Measurements from ENCODE around the gene HEXA. TPM values are rescaled to one million over a fixed set of nuclear protein-coding genes. Genes with fewer than 3 reads are reported as not detected.

Gene HEXA
- total RNA-seq, 3 donors from 2014 or later, result 63.6 to 147 (median 81.1) TPM

- no peak overlapping the region for H3K27ac ChIP-seq
- no peaks in the 10 kb centered on the region for H3K36me3 ChIP-seq
- peaks cover 4 to 6% of the 10 kb centered on the region in 2 donors for H3K4me1 ChIP-seq
- intact Hi-C loops (cut with DNase I; ENCODE audit: low total_unique reads), result no loop called here
- H3K9me3 ChIP-seq, result no peaks in the 10 kb centered on the region
- no peaks in the 10 kb centered on the region for H3K27me3 ChIP-seq
- TF ChIP-seq POLR2AphosphoS5 (IDR thresholded peaks at IDR 0.05) (no peak), POLR2A (IDR thresholded peaks at IDR 0.05) (no peak), CTCF (IDR thresholded peaks at IDR 0.05) (no peak)
- no peak for DNase-seq (ENCODE audit: low spot score in 2 of 2)
- no peak overlapping the region for H3K4me3 ChIP-seq
Observed at GRCh38 chr15:72354496-72354895, 21.3 kb downstream of the HEXA start.

GRCh38 chr15:72353266-72353665, 22.5 kb downstream of the HEXA start:
- H3K4me3 ChIP-seq, result no peak overlapping the region
- H3K9me3 ChIP-seq, result no peaks in the 10 kb centered on the region
- H3K36me3 ChIP-seq, result no peaks in the 10 kb centered on the region
- TF ChIP-seq POLR2AphosphoS5 (IDR thresholded peaks at IDR 0.05) (no peak), POLR2A (IDR thresholded peaks at IDR 0.05) (no peak), CTCF (IDR thresholded peaks at IDR 0.05) (no peak)
- H3K4me1 ChIP-seq, result no peaks in the 10 kb centered on the region
- DNase-seq (ENCODE audit: low spot score in 2 of 2), result no peak
- H3K27ac ChIP-seq, result no peak overlapping the region
- intact Hi-C loops (cut with DNase I; ENCODE audit: low total_unique reads), result no loop called here
- no peaks in the 10 kb centered on the region for H3K27me3 ChIP-seq

GRCh38 chr15:72345806-72346205, 30.0 kb downstream of the HEXA start:
- intact Hi-C loops (cut with DNase I; ENCODE audit: low total_unique reads), result loop anchor here (2.0 kb wide), 1 partner anchor 27 kb away; no protein-coding TSS in a partner anchor
- Histone ChIP-seq H3K36me3 (peaks cover 9% of the 10 kb centered on the region), H3K4me1 (no peaks in the 10 kb centered on the region), H3K4me3 (no peak overlapping the region), H3K27me3 (no peaks in the 10 kb centered on the region), H3K9me3 (no peaks in the 10 kb centered on the region), H3K27ac (no peak overlapping the region)
- TF ChIP-seq POLR2A (IDR thresholded peaks at IDR 0.05), result no peak
- no peak for TF ChIP-seq POLR2AphosphoS5 (IDR thresholded peaks at IDR 0.05)
- TF ChIP-seq CTCF (IDR thresholded peaks at IDR 0.05), result no peak
- DNase-seq (ENCODE audit: low spot score in 2 of 2), result no peak

GRCh38 chr15:72345280-72345679, 30.5 kb downstream of the HEXA start:
- TF ChIP-seq POLR2AphosphoS5 (IDR thresholded peaks at IDR 0.05) (no peak), CTCF (IDR thresholded peaks at IDR 0.05) (no peak), POLR2A (IDR thresholded peaks at IDR 0.05) (no peak)
- Histone ChIP-seq H3K9me3 (no peaks in the 10 kb centered on the region), H3K4me1 (no peaks in the 10 kb centered on the region), H3K27me3 (no peaks in the 10 kb centered on the region), H3K36me3 (peaks cover 9% of the 10 kb centered on the region), H3K4me3 (no peak overlapping the region), H3K27ac (no peak overlapping the region)
- intact Hi-C loops (cut with DNase I; ENCODE audit: low total_unique reads), result no loop called here
- DNase-seq (ENCODE audit: low spot score in 2 of 2), result no peak

- TF ChIP-seq CTCF (IDR thresholded peaks at IDR 0.05) (no peak), POLR2AphosphoS5 (IDR thresholded peaks at IDR 0.05) (no peak)
- Histone ChIP-seq H3K27me3 (no peaks in the 10 kb centered on the region), H3K27ac (no peak overlapping the region), H3K36me3 (peaks cover 9% of the 10 kb centered on the region), H3K4me3 (no peak overlapping the region), H3K9me3 (no peaks in the 10 kb centered on the region), H3K4me1 (no peaks in the 10 kb centered on the region)
- no peak for DNase-seq (ENCODE audit: low spot score in 2 of 2)
- intact Hi-C loops (cut with DNase I; ENCODE audit: low total_unique reads), result no loop called here
Observed at GRCh38 chr15:72344602-72345001, 31.2 kb downstream of the HEXA start.
